Trophoblast cell (in vitro differentiated cells and primary cell): ENCODE data around the gene FALEC.

ENCODE experiments used
- DNase-seq, 2 donors: peaks; one replicate each; pipeline ENCODE4 v3.0.0-alpha.2; 2016
- H2AFZ ChIP-seq: 2 replicates; pipeline ENCODE4 v1.6.1; 2013; ENCODE audit warnings: low read length, moderate library complexity, mild to moderate bottlenecking; ENCODE audit not compliant: insufficient read depth, poor library complexity
- H2AK5ac ChIP-seq: 2 replicates; pipeline ENCODE4 v1.6.1; 2013; ENCODE audit warnings: mild to moderate bottlenecking, low read length
- H2BK120ac ChIP-seq: 2 replicates; pipeline ENCODE4 v1.6.1; 2013; ENCODE audit warnings: low read length, mild to moderate bottlenecking, moderate library complexity; ENCODE audit not compliant: insufficient read depth, poor library complexity
- H2BK12ac ChIP-seq: 2 replicates; pipeline ENCODE4 v1.6.1; 2013; ENCODE audit warnings: mild to moderate bottlenecking, low read length, moderate library complexity
- H2BK5ac ChIP-seq: 2 replicates; pipeline ENCODE4 v1.6.1; 2013; ENCODE audit warnings: low read length, low read depth, moderate library complexity, mild to moderate bottlenecking; ENCODE audit not compliant: poor library complexity
- H3K14ac ChIP-seq: 2 replicates; pipeline ENCODE4 v1.6.1; 2013; ENCODE audit warnings: mild to moderate bottlenecking, low read length
- H3K18ac ChIP-seq: 2 replicates; pipeline ENCODE4 v1.6.1; 2013; ENCODE audit warnings: mild to moderate bottlenecking, low read length
- H3K23ac ChIP-seq: 2 replicates; pipeline ENCODE4 v1.6.1; 2013; ENCODE audit warnings: low read length
- H3K27ac ChIP-seq: 2 replicates; pipeline ENCODE4 v1.5.1; 2013; ENCODE audit warnings: low read depth, mild to moderate bottlenecking, inconsistent platforms, low read length, moderate library complexity
- H3K27me3 ChIP-seq: 2 replicates; pipeline ENCODE4 v1.6.1; 2013; ENCODE audit warnings: inconsistent platforms, mild to moderate bottlenecking, low read length, moderate library complexity; ENCODE audit not compliant: insufficient read depth
- H3K36me3 ChIP-seq, 2 experiments: 1 replicate in 1 of 2; 2 replicates in 1 of 2; pipeline ENCODE4 v1.6.1; 2013; ENCODE audit warnings: low read length in 2 of 2, mild to moderate bottlenecking in 2 of 2, moderate library complexity in 1 of 2; ENCODE audit not compliant: insufficient read depth in 2 of 2, control insufficient read depth in 1 of 2
- H3K4ac ChIP-seq: 2 replicates; pipeline ENCODE4 v1.6.1; 2013; ENCODE audit warnings: low read depth, mild to moderate bottlenecking, low read length, moderate library complexity
- H3K4me1 ChIP-seq, 2 experiments: 1 replicate in 1 of 2; 2 replicates in 1 of 2; pipeline ENCODE4 v1.6.1; 2013; ENCODE audit warnings: low read length in 2 of 2, mild to moderate bottlenecking in 2 of 2, moderate library complexity in 1 of 2; ENCODE audit not compliant: insufficient read depth in 2 of 2, control insufficient read depth in 1 of 2
- H3K4me2 ChIP-seq: 2 replicates; pipeline ENCODE4 v1.6.1; 2013; ENCODE audit warnings: inconsistent platforms, mild to moderate bottlenecking, low read length, moderate library complexity
- H3K4me3 ChIP-seq: 2 replicates; pipeline ENCODE4 v1.5.1; 2013; ENCODE audit warnings: mild to moderate bottlenecking, low read depth, low read length, inconsistent platforms
- H3K79me1 ChIP-seq: one replicate; pipeline ENCODE4 v1.6.1; 2013; ENCODE audit warnings: low read length
- H3K79me2 ChIP-seq: 2 replicates; pipeline ENCODE4 v1.6.1; 2013; ENCODE audit warnings: low read length, mild to moderate bottlenecking; ENCODE audit not compliant: control insufficient read depth, insufficient read depth, poor library complexity
- H3K9ac ChIP-seq: 2 replicates; pipeline ENCODE4 v1.6.1; 2013; ENCODE audit warnings: mild to moderate bottlenecking, low read length
- H3K9me3 ChIP-seq: 2 replicates; pipeline ENCODE4 v1.6.1; 2013; ENCODE audit warnings: low read depth, mild to moderate bottlenecking, control low read depth, inconsistent platforms, low read length; ENCODE audit not compliant: insufficient read depth
- H4K12ac ChIP-seq: 2 replicates; pipeline ENCODE4 v1.6.1; 2013; ENCODE audit warnings: low read depth, mild to moderate bottlenecking, low read length, moderate library complexity
- H4K8ac ChIP-seq: 2 replicates; pipeline ENCODE4 v1.6.1; 2013; ENCODE audit warnings: low read depth, mild to moderate bottlenecking, low read length, moderate library complexity
- H4K91ac ChIP-seq: one replicate; pipeline ENCODE4 v1.6.1; 2013; ENCODE audit warnings: low read depth, mild to moderate bottlenecking, low read length, moderate library complexity
- WGBS: extraction: QIAGEN DNeasy Blood & Tissue Kit; methylation state at CpG from one replicate; pipeline ENCODE4 v1.1.7; 2013; ENCODE audit warnings: missing lambda C conversion rate; ENCODE audit not compliant: insufficient read length, insufficient coverage; ENCODE audit errors: extremely low coverage; 5-methylcytosine and 5-hydroxymethylcytosine counted together

FALEC gene

DNA sequence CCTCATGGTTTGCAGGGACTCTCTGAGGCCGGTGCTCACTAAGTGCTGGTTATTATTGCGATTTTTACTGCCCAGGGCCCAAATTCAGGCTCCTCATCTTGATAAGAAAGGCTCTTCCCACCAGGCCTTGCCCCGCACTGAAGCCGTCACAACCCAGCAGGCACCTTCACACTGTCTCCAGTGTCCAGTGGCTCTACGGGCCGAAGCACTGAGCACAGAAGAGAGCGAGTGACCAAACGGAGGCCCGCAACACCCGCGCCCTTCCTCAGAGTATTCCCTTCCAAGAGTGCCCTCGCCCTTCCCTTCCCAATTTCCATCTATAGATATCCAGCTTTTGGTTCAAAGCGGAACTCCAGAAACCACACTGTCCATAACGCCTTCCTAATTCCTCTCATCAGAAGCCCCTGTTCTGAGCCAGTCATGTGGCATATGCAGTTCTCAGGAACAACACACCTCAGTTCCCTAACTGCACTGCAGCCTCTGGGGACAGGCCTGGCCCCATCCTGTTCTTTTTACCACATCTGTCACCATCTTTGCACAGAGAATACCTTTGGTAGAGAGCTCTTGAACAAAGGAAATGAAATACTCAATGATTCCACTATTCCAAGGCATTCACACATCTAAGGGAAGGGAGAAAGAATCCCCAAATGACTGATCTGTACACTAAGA lies 15.1 kb downstream of the FALEC start:
- no CpG with 5 or more reads among the region's 14 CpGs for WGBS
- Histone ChIP-seq H2BK120ac (no peak overlapping the region), H3K18ac (peak overlapping the region; percentile 63), H2AFZ (no peak overlapping the region), H3K14ac (no peak overlapping the region), H3K23ac (no peak overlapping the region), H2BK12ac (no peak overlapping the region), H3K4me2 (no peak overlapping the region), H4K12ac (no peak overlapping the region), H3K79me1 (peaks cover 5% of the 10 kb centered on the region), H3K4me3 (no peak overlapping the region), H2AK5ac (no peak overlapping the region), H3K4ac (no peak overlapping the region), H3K36me3 (no peaks in the 10 kb centered on the region), H3K9me3 (no peaks in the 10 kb centered on the region), H3K79me2 (no peaks in the 10 kb centered on the region), H4K91ac (no peak overlapping the region), H3K27me3 (no peaks in the 10 kb centered on the region), H3K27ac (no peak overlapping the region), H4K8ac (no peak overlapping the region), H3K4me1 (peaks cover 12 to 13% of the 10 kb centered on the region in 2 experiments), H3K9ac (no peak overlapping the region), H2BK5ac (no peak overlapping the region)
- no peak for DNase-seq

DNA sequence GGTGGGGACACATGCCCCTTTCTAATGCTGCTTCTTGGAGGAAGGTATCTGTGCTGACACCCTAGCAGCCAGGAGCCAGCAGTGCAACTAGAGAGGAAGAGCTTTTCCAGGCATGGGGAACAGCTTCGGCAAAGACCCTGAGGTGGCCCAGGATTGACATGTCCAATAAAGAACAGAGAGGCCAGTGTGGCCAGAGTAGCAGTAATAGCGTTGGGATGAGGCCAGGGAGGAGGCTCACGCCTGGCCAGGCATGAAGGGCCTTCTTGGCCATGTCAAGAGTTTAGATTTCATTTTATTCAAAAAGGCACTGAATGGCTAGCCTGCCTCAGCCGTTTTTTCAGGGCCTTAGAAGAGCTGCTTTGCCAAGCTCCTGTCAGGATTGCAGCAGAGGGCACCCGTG lies 17.3 kb downstream of the FALEC start:
- H3K27ac ChIP-seq, result no peak overlapping the region

DNA sequence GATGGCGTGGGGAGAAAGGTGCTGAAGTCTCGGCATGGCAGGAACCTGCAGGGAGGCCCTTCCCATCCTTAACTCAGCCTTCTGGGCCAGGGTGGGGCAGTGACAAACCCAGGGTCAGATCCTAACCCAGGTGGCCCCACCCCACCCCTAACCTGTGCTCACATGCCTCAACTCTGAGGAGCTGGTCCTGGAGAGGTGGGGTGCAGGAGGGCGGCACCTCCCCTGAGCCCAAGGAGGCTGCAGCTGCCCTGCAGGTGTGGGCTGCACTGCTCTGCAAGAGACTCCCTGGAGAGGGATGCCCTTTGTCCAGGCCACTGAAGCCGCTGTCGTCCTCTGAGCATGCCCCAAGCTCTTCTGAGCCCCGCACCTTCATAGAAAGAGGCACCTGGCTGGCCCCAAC lies 18.4 kb downstream of the FALEC start:
- H2BK12ac ChIP-seq, result no peak overlapping the region
- DNase-seq, result no peak
- peaks cover 18% of the 10 kb centered on the region for H3K79me1 ChIP-seq
- no peak overlapping the region for H4K12ac ChIP-seq
- no peak overlapping the region for H2AFZ ChIP-seq
- H2BK5ac ChIP-seq, result no peak overlapping the region
- WGBS, result no CpG with 5 or more reads among the region's 6 CpGs
- peaks cover 29 to 40% of the 10 kb centered on the region in 2 experiments for H3K4me1 ChIP-seq
- no peak overlapping the region for H2AK5ac ChIP-seq
- H3K4me2 ChIP-seq, result no peak overlapping the region
- H3K14ac ChIP-seq, result no peak overlapping the region
- H3K18ac ChIP-seq, result no peak overlapping the region
- no peaks in the 10 kb centered on the region for H3K9me3 ChIP-seq
- no peak overlapping the region for H3K4me3 ChIP-seq
- no peak overlapping the region for H3K4ac ChIP-seq
- no peak overlapping the region for H3K23ac ChIP-seq
- no peak overlapping the region for H3K27ac ChIP-seq
- H3K79me2 ChIP-seq, result peaks cover 3% of the 10 kb centered on the region
- H2BK120ac ChIP-seq, result no peak overlapping the region
- H3K9ac ChIP-seq, result no peak overlapping the region
- H4K8ac ChIP-seq, result no peak overlapping the region
- no peaks in the 10 kb centered on the region for H3K36me3 ChIP-seq
- H3K27me3 ChIP-seq, result no peaks in the 10 kb centered on the region
- H4K91ac ChIP-seq, result no peak overlapping the region

More for the DNA sequence above, 17.3 kb downstream of the FALEC start:
- Histone ChIP-seq H4K12ac (no peak overlapping the region), H2BK12ac (no peak overlapping the region), H3K27me3 (no peaks in the 10 kb centered on the region), H3K79me1 (peaks cover 12% of the 10 kb centered on the region), H2AFZ (no peak overlapping the region), H3K79me2 (peaks cover 3% of the 10 kb centered on the region), H4K8ac (peak overlapping the region; percentile 31), H3K23ac (no peak overlapping the region), H3K4ac (no peak overlapping the region), H3K4me2 (no peak overlapping the region), H2BK120ac (no peak overlapping the region), H3K4me1 (peaks cover 25 to 29% of the 10 kb centered on the region in 2 experiments), H4K91ac (no peak overlapping the region), H3K14ac (peak overlapping the region; percentile 46), H3K18ac (no peak overlapping the region), H2AK5ac (no peak overlapping the region), H2BK5ac (no peak overlapping the region), H3K36me3 (no peaks in the 10 kb centered on the region), H3K9ac (no peak overlapping the region), H3K4me3 (no peak overlapping the region), H3K9me3 (no peaks in the 10 kb centered on the region)
- no peak for DNase-seq
- no CpG with 5 or more reads among the region's 5 CpGs for WGBS

DNA sequence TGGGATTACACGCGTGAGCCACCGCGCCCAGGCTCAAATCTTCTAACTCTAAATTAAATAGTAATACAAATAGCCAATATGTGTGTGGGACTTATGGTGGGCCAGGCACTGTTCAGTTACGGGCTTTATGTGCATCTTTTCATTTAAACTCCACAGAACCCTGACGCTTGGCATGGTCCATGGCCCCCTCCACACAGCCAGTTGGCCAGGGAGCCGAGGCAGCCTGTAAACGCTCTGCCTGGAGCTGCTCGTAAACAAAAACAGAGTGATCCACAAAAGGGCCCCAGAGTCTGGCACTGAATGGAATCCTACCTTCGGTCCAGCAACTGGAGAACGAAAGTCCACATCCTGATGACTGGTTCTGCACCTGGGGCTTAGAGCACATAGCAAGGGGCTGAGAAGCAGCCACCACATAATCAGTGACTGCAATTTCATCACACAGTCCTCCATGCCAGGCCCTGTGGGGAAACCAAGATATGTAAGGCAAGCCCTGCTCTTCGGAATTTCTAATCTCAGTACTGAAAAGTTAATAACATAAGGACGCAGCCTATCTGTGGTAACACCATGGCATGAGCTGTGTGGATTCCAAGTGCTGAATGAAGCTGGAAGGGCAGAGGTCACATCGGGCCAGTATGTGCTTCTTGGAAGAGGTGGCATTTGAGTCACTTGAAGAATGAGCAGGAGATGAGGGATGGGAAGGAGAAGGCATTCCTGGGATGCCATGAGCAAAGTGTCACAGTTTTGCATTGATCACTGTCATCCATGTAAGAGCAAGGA lies 20.1 kb downstream of the FALEC start:
- H3K27ac ChIP-seq, result peak overlapping the region; percentile 8
- H2BK5ac ChIP-seq, result no peak overlapping the region
- no peak overlapping the region for H3K4ac ChIP-seq
- no peak overlapping the region for H2BK120ac ChIP-seq
- no peak overlapping the region for H3K14ac ChIP-seq
- H3K4me3 ChIP-seq, result no peak overlapping the region
- H3K9ac ChIP-seq, result no peak overlapping the region
- H3K79me1 ChIP-seq, result peaks cover 17% of the 10 kb centered on the region
- DNase-seq, result peak; percentile 99
- H3K36me3 ChIP-seq, result no peaks in the 10 kb centered on the region
- H4K91ac ChIP-seq, result no peak overlapping the region
- no peak overlapping the region for H4K12ac ChIP-seq
- no peak overlapping the region for H3K18ac ChIP-seq
- H3K4me1 ChIP-seq, result peaks cover 29 to 36% of the 10 kb centered on the region in 2 experiments
- peak overlapping the region; percentile 5 for H3K4me2 ChIP-seq
- H3K23ac ChIP-seq, result no peak overlapping the region
- peaks cover 3% of the 10 kb centered on the region for H3K79me2 ChIP-seq
- H4K8ac ChIP-seq, result no peak overlapping the region
- no CpG with 5 or more reads among the region's 14 CpGs for WGBS
- H3K27me3 ChIP-seq, result no peaks in the 10 kb centered on the region
- no peak overlapping the region for H2AK5ac ChIP-seq
- no peaks in the 10 kb centered on the region for H3K9me3 ChIP-seq
- no peak overlapping the region for H2BK12ac ChIP-seq
- H2AFZ ChIP-seq, result no peak overlapping the region
